ENCODE data around the gene PSMC6.

PSMC6 gene

DNA sequence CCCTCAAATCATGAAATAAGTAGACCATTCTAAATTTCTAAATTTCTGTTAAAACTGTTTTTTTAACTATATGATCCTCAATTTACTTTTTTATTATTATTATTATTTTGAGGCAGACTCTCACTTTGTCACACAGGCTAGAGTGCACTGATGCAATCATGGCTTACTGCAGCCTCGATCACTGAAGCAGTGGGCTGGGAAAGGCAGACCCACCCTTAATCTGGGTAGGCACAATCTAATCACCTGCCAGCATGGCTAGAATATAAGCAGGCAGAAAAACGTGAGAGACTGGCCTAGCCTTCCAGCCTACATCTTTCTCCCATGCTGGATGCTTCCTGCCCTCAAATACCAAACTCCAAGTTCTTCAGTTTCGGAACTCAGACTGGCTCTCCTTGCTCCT lies 14.0 kb upstream of the PSMC6 start:
- Mint-ChIP-seq H3K27ac (no peak overlapping the region), H3K9me3 (no peaks in the 10 kb centered on the region), H3K4me1 (peaks cover 11% of the 10 kb centered on the region), H3K36me3 (ENCODE audit: low read depth) (no peaks in the 10 kb centered on the region), H3K4me3 (peak overlapping the region in 1 of 3 experiments; percentile 71), H3K27me3 (ENCODE audit: low read depth) (no peaks in the 10 kb centered on the region)
- TF ChIP-seq, protein P1, sequence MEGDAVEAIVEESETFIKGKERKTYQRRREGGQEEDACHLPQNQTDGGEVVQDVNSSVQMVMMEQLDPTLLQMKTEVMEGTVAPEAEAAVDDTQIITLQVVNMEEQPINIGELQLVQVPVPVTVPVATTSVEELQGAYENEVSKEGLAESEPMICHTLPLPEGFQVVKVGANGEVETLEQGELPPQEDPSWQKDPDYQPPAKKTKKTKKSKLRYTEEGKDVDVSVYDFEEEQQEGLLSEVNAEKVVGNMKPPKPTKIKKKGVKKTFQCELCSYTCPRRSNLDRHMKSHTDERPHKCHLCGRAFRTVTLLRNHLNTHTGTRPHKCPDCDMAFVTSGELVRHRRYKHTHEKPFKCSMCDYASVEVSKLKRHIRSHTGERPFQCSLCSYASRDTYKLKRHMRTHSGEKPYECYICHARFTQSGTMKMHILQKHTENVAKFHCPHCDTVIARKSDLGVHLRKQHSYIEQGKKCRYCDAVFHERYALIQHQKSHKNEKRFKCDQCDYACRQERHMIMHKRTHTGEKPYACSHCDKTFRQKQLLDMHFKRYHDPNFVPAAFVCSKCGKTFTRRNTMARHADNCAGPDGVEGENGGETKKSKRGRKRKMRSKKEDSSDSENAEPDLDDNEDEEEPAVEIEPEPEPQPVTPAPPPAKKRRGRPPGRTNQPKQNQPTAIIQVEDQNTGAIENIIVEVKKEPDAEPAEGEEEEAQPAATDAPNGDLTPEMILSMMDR (IDR thresholded peaks at IDR 0.05; ENCODE audit: unreplicated experiment in 3 of 3) = no peak

DNA sequence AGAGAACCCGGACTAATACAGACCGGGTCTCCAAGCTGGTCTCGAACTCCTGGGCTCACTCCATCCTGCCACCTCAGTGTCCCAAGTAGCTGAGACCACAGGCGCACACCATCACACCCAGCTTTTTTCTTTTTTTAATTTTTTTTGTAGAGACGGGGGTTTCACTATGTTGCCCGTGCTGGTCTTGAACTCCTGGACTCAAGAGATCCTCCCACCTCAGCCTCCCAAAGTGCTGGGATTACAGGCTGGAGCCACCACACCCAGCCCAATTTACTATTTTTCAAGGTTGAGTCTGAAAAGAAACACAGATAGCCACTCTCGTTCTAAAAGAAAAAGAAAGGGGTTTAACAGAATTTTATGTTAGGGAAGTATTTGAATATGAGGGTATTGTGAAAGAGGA lies 13.5 kb upstream of the PSMC6 start:
- Mint-ChIP-seq H3K27ac (no peak overlapping the region), H3K4me3 (peak overlapping the region; percentile 71 to 79 (median 74)), H3K4me1 (peaks cover 11% of the 10 kb centered on the region), H3K36me3 (ENCODE audit: low read depth) (no peaks in the 10 kb centered on the region), H3K9me3 (no peaks in the 10 kb centered on the region), H3K27me3 (ENCODE audit: low read depth) (no peaks in the 10 kb centered on the region)
- TF ChIP-seq, protein P1 (IDR thresholded peaks at IDR 0.05; ENCODE audit: unreplicated experiment in 3 of 3) = no peak

GRCh38 chr14:52694761-52695480 lies 12.1 kb upstream of the PSMC6 start:
- no peaks in the 10 kb centered on the region for H3K9me3 Mint-ChIP-seq
- H3K27ac Mint-ChIP-seq = peak overlapping the region; percentile 75 to 92 (median 91)
- peak overlapping the region; percentile 94 to 99 (median 97) for H3K4me3 Mint-ChIP-seq
- peaks cover 11% of the 10 kb centered on the region for H3K4me1 Mint-ChIP-seq
- no peaks in the 10 kb centered on the region for H3K27me3 Mint-ChIP-seq (ENCODE audit: low read depth)
- no peaks in the 10 kb centered on the region for H3K36me3 Mint-ChIP-seq (ENCODE audit: low read depth)
- TF ChIP-seq, protein P1 (IDR thresholded peaks at IDR 0.05; ENCODE audit: unreplicated experiment in 3 of 3) = no peak

GRCh38 chr14:52695481-52696091 lies 11.4 kb upstream of the PSMC6 start, which contains the start of gene ERO1A:
Gene ERO1A, minus strand, starts transcription at chr14:52695558. Its CDS starts 77 bp downstream, at chr14:52695481.
- Mint-ChIP-seq H3K36me3 (ENCODE audit: low read depth) (no peaks in the 10 kb centered on the region), H3K9me3 (no peaks in the 10 kb centered on the region), H3K27me3 (ENCODE audit: low read depth) (no peaks in the 10 kb centered on the region), H3K4me1 (peaks cover 11% of the 10 kb centered on the region), H3K27ac (peak within 1 kb of the TSS; percentile 78 to 94 (median 92)), H3K4me3 (peak within 1 kb of the TSS; percentile 94 to 99 (median 97))
- TF ChIP-seq, protein P1 (IDR thresholded peaks at IDR 0.05; ENCODE audit: unreplicated experiment in 3 of 3) = no peak

DNA sequence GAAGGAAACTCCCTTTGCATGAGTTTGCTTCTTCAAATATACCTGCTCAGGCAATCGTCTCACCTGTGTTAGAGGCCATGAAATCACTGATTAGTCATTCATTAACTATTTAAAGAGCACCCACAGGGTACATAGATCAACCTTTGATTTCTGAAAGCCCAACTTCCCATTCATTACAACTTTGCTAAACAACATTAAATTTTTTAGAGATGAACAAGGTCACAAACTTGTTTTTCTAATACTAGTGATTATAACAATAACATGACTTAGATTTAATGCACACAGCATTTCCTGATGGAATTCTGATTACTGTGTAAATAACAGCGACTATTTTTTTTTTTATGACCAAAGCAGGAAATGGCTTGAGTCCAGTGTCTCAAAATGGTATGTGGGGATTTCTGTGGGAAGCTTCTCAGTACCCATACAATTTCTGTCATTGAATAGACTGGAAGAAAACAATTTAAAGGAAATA lies 6.3 kb upstream of the PSMC6 start:
- Mint-ChIP-seq H3K36me3 (ENCODE audit: low read depth) (no peaks in the 10 kb centered on the region), H3K27ac (peak overlapping the region in 1 of 3 experiments; percentile 65), H3K9me3 (no peaks in the 10 kb centered on the region), H3K27me3 (ENCODE audit: low read depth) (no peaks in the 10 kb centered on the region), H3K4me1 (no peaks in the 10 kb centered on the region), H3K4me3 (no peak overlapping the region)
- TF ChIP-seq, protein P1 (IDR thresholded peaks at IDR 0.05; ENCODE audit: unreplicated experiment in 3 of 3) = no peak
